Astrocyte (in vitro differentiated cells and primary cell): ENCODE measurements around the gene RANBP6.
"Not testable (repeated sequence)": the region's sequence is repeated elsewhere in the genome, so short reads cannot be mapped to it uniquely, and the experiment has no call there.

Experiments used
- EZH2 ChIP-seq: IDR thresholded peaks from 2 replicates; pipeline ENCODE4 v1.6.1; 2012; ENCODE audit warnings: mild to moderate bottlenecking, low read length, inconsistent platforms; ENCODE audit not compliant: insufficient read depth
- TF ChIP-seq, protein P1 (sequence below): IDR thresholded peaks from 2 replicates; pipeline ENCODE4 v1.5.1; 2011; ENCODE audit warnings: low read depth, mild to moderate bottlenecking, inconsistent platforms, low read length, moderate library complexity; ENCODE audit not compliant: insufficient read depth

GRCh38 chr9:6063146-6063545 lies 47.7 kb upstream of the RANBP6 start:
- TF ChIP-seq, protein P1, sequence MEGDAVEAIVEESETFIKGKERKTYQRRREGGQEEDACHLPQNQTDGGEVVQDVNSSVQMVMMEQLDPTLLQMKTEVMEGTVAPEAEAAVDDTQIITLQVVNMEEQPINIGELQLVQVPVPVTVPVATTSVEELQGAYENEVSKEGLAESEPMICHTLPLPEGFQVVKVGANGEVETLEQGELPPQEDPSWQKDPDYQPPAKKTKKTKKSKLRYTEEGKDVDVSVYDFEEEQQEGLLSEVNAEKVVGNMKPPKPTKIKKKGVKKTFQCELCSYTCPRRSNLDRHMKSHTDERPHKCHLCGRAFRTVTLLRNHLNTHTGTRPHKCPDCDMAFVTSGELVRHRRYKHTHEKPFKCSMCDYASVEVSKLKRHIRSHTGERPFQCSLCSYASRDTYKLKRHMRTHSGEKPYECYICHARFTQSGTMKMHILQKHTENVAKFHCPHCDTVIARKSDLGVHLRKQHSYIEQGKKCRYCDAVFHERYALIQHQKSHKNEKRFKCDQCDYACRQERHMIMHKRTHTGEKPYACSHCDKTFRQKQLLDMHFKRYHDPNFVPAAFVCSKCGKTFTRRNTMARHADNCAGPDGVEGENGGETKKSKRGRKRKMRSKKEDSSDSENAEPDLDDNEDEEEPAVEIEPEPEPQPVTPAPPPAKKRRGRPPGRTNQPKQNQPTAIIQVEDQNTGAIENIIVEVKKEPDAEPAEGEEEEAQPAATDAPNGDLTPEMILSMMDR, result not testable (repeated sequence)
- not testable (repeated sequence) for TF ChIP-seq EZH2
